ENCODE results near the gene SKA2. TPM values are rescaled to one million over a fixed set of nuclear protein-coding genes. Genes with fewer than 3 reads are reported as not detected.

Gene SKA2
- total and polyA plus RNA-seq, 2 of the 8 experiments (the other 6 are each of a cell fraction or from before 2014, with no cell fraction given) = 15.6 to 95.8 TPM

- Histone ChIP-seq H2BK12ac (ENCODE audit: low read depth, low read length) (no peak overlapping the region), H3K56ac (replicated peaks; ENCODE audit: insufficient read length, low read depth, low read length) (no peak overlapping the region), H3K4ac (replicated peaks; ENCODE audit: insufficient read length, low read depth, low read length) (no peak overlapping the region), H3K23ac (ENCODE audit: insufficient read length) (no peak overlapping the region), H3K79me1 (ENCODE audit: low read depth, low read length) (no peaks in the 10 kb centered on the region; the same call in 1 of the 2 replicates), H2BK120ac (replicated peaks; ENCODE audit: low read depth, low read length) (no peak overlapping the region), H3K36me3 (ENCODE audit: control insufficient read depth in 2 of 4, insufficient read depth in 4 of 4, low read length in 3 of 4) (peaks cover 3 to 41% (median 20%) of the 10 kb centered on the region in 4 experiments), H3K4me2 (ENCODE audit: insufficient read depth in 1 of 2, low read depth in 2 of 2, low read length in 2 of 2) (no peak overlapping the region), H2BK15ac (ENCODE audit: low read length) (no peak overlapping the region), H4K91ac (replicated peaks; ENCODE audit: insufficient read length, low read length) (no peak overlapping the region), H3K14ac (ENCODE audit: insufficient read length) (no peak overlapping the region), H2AFZ (ENCODE audit: low read length) (no peak overlapping the region), H4K8ac (ENCODE audit: extremely low read depth, insufficient read depth, low read length) (no peak overlapping the region), H3K9me3 (ENCODE audit: insufficient read depth in 2 of 2, low read depth in 1 of 2, low read length in 1 of 2) (peaks cover 0 to 8% of the 10 kb centered on the region in 2 experiments; a peak in 1 of 4 replicates), H3K9ac (replicated peaks in 1 of 4; ENCODE audit: extremely low read depth in 1 of 4, low read depth in 3 of 4, low read length in 3 of 4) (no peak overlapping the region), H3K4me3 (ENCODE audit: extremely low read depth in 1 of 4, insufficient read depth in 2 of 4, low read depth in 3 of 4, low read length in 4 of 4) (no peak overlapping the region), H3K27me3 (replicated peaks in 1 of 4; ENCODE audit: control insufficient read depth in 3 of 4, extremely low read depth in 1 of 4, insufficient read depth in 3 of 4, low read length in 3 of 4) (no peaks in the 10 kb centered on the region), H3K27ac (ENCODE audit: low read depth, low read length) (no peak overlapping the region), H3K18ac (ENCODE audit: extremely low read depth, low read length) (no peak overlapping the region), H3K79me2 (ENCODE audit: control insufficient read depth in 1 of 2, insufficient read depth in 2 of 2, low read length in 2 of 2) (peaks cover 0 to 10% of the 10 kb centered on the region in 2 experiments; a peak in 2 of 4 replicates), H2BK5ac (ENCODE audit: low read depth, low read length) (no peak overlapping the region), H3K23me2 (ENCODE audit: low read depth, low read length) (no peaks in the 10 kb centered on the region), H4K5ac (ENCODE audit: insufficient read length, low read depth, low read length) (no peak overlapping the region), H2BK20ac (ENCODE audit: low read length) (no peak overlapping the region), H2AK5ac (ENCODE audit: low read depth, low read length) (no peak overlapping the region), H4K20me1 (replicated peaks in 1 of 2; ENCODE audit: control insufficient read depth in 1 of 2, insufficient read depth in 2 of 2, low read length in 2 of 2) (no peaks in the 10 kb centered on the region), H3K4me1 (replicated peaks in 1 of 4; ENCODE audit: control insufficient read depth in 3 of 4, insufficient read depth in 4 of 4, low read length in 3 of 4) (no peaks in the 10 kb centered on the region)
- POLR2A ChIA-PET (ENCODE audit: partially characterized antibody) = interaction anchor here (0.7 to 1.7 kb wide), 5 partner anchors 9 to 17 kb away, joined by 3 to 4 read pairs (median 3); partner anchors contain the start of genes PRR11 and SKA2
- CTCF ChIA-PET (ENCODE audit: partially characterized antibody) = interaction anchor here (1.2 to 1.3 kb wide), 3 partner anchors 11 to 54 kb away, joined by 3 to 5 read pairs (median 3); no protein-coding TSS in a partner anchor
- FAIRE-seq (no peak), DNase-seq (ENCODE audit: low read depth in 1 of 2, low spot score in 2 of 2) (no peak)
- 97% methylated on average over 29 of the region's 33 CpGs; no CpG with 5 or more reads in 1 of the 2 experiments for WGBS, 2 experiments (ENCODE audit: extremely low coverage in 1 of 2, insufficient coverage in 1 of 2, insufficient read length in 1 of 2, insufficient replicate concordance in 2 of 2, low coverage in 1 of 2, low lambda C conversion rate in 2 of 2, missing lambda C conversion rate in 1 of 2)
- TF ChIP-seq KDM1A (IDR thresholded peaks at IDR 0.05; ENCODE audit: borderline replicate concordance, low read length) = no peak
- no peak for TF ChIP-seq TCF12 (IDR thresholded peaks at IDR 0.05; ENCODE audit: low read depth, low read length)
- TF ChIP-seq BACH1 (IDR thresholded peaks at IDR 0.05; ENCODE audit: low read length) = no peak
- no peak for TF ChIP-seq ZNF274 (IDR thresholded peaks at IDR 0.05; ENCODE audit: borderline replicate concordance, extremely low read depth, low read length)
- TF ChIP-seq SP2 (IDR thresholded peaks at IDR 0.05; ENCODE audit: low read length) = no peak
- no peak for TF ChIP-seq CTBP2 (IDR thresholded peaks at IDR 0.05; ENCODE audit: borderline replicate concordance, insufficient read depth, insufficient read length, low read length)
- no peak for TF ChIP-seq RAD21 (IDR thresholded peaks at IDR 0.05 in 1 of 2, conservative IDR thresholded peaks at IDR 0.05 in 1 of 2; ENCODE audit: low read depth in 2 of 2, low read length in 2 of 2)
- no peak for TF ChIP-seq MAFK (IDR thresholded peaks at IDR 0.05; ENCODE audit: low read depth, low read length)
- TF ChIP-seq ATF2 (IDR thresholded peaks at IDR 0.05; ENCODE audit: low read length) = no peak
These were observed 17.5 kb upstream of the SKA2 start for GRCh38 chr17:59172436-59173004.
